ENCODE data around the gene SSR1. TPM values are rescaled to one million over a fixed set of nuclear protein-coding genes. Genes with fewer than 3 reads are reported as not detected.

Gene SSR1
- total and polyA plus RNA-seq, 2 of the 13 experiments (the other 11 are each of a cell fraction or from before 2014, with no cell fraction given): 203 to 243 TPM

GRCh38 chr6:7245668-7246393 is 67.2 kb downstream of the SSR1 start:
- Histone ChIP-seq H3K4me3 (replicated peaks in 1 of 3; ENCODE audit: insufficient read depth in 1 of 3, low read depth in 2 of 3, low read length in 3 of 3) (no peak overlapping the region), H4K20me1 (ENCODE audit: insufficient read depth, low read length) (no peaks in the 10 kb centered on the region), H3K9ac (ENCODE audit: insufficient read depth, low read depth, low read length) (no peak overlapping the region), H3K4me1 (ENCODE audit: insufficient read depth, low read length) (peaks cover 31% of the 10 kb centered on the region), H3K4me2 (ENCODE audit: low read depth, low read length) (no peak overlapping the region), H3K79me2 (ENCODE audit: insufficient read depth, low read length) (peaks cover 4% of the 10 kb centered on the region), H3K36me3 (replicated peaks in 1 of 2; ENCODE audit: control insufficient read depth in 1 of 2, insufficient read depth in 2 of 2, low read length in 2 of 2) (peaks cover 47 to 68% of the 10 kb centered on the region in 2 experiments), H3K27ac (ENCODE audit: extremely low read length, insufficient read depth, low read length) (no peak overlapping the region), H3K9me3 (ENCODE audit: low read length) (no peaks in the 10 kb centered on the region), H3K27me3 (ENCODE audit: control insufficient read depth in 1 of 2, insufficient read depth in 2 of 2, low read length in 2 of 2) (no peaks in the 10 kb centered on the region), H2AFZ (ENCODE audit: low read length) (no peak overlapping the region)
- no peak for ATAC-seq
- TF ChIP-seq RBM22 (optimal IDR thresholded peaks at IDR 0.05; ENCODE audit: low read length) (peak; percentile 92), PRDM10 (CRISPR knock-in tag; IDR thresholded peaks at IDR 0.05; ENCODE audit: low read depth) (no peak), POLR2A (IDR thresholded peaks at IDR 0.05; ENCODE audit: insufficient read depth in 1 of 2, low read depth in 2 of 2, low read length in 2 of 2) (0 out of 4 replicates have a peak, but pooled peaks of 1 of the 2 experiments have one; percentile 24), ZSCAN31 (CRISPR knock-in tag; IDR thresholded peaks at IDR 0.05; ENCODE audit: low read depth) (no peak), RBM39 (IDR thresholded peaks at IDR 0.05; ENCODE audit: low read depth, low read length, poor library complexity, severe bottlenecking) (peak; percentile 14), ZNF468 (CRISPR knock-in tag; IDR thresholded peaks at IDR 0.05) (no peak)
- no peak for DNase-seq (ENCODE audit: low spot score)
- FAIRE-seq: no peak
- POLR2A ChIA-PET: no interaction called here
- no TSS peak for BruUV-seq (replicated peaks)
- intact Hi-C loops (cut with micrococcal nuclease; ENCODE audit: unreplicated experiment) (no loop called here), in situ Hi-C loops (cut with HindIII; ENCODE audit: extremely low pct_ligation_motif_present, low pct_unique_long_range_greater_than_20kb) (no loop called here)
- CTCF ChIA-PET (ENCODE audit: low intra/inter-chr PET ratio, low total read pairs): no interaction called here
- 98% methylated on average over 14 of the region's 15 CpGs for WGBS (ENCODE audit: low lambda C conversion rate)
